COR-L47 (cell line): ENCODE data around the gene TMEM119.
"Not testable (repeated sequence)": the region's sequence is repeated elsewhere in the genome, so short reads cannot be mapped to it uniquely, and the experiment has no call there.

ENCODE experiments used
- DNase-seq: peaks from one replicate; lab custom pipeline; 2025; lab: John Stamatoyannopoulos, UW

TMEM119 gene

DNA sequence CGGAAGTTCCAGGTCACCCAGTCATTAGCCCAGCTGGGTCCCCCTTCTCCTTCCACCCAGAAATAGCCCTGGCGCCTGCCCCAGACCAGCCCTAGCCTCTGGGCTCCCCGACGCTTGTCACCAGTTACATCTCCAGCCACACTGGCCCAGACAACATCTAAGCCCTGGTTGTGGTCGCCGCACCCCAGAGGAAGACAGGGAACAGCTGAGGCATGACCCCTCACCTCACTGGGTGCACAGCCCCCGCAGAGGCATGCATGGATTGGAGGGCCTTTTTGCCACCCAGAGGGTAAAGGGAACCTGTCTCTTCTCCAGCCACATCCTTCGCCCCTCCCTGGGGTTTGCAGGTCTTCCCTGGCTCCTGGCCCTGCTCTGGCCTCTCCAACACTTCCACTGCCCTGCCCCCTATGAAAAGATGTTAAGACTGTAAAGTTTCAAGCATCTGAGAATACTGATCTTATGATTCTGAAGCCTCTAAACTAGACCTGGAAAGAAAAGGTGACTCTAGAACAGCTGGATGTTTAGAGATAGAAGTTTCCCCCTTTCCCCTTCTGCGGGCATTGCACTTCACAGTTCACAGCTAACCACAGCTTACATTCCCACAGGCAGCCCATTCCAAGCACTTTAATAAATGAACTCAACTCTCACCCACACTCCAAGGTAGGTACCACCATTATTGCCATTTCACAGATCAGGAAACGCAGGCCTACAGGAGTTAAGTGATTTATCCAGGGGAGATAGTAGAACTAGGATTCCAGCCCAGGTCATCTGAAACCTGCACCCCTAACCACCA is 14.7 kb downstream of the TMEM119 start:
- no peak for DNase-seq

DNA sequence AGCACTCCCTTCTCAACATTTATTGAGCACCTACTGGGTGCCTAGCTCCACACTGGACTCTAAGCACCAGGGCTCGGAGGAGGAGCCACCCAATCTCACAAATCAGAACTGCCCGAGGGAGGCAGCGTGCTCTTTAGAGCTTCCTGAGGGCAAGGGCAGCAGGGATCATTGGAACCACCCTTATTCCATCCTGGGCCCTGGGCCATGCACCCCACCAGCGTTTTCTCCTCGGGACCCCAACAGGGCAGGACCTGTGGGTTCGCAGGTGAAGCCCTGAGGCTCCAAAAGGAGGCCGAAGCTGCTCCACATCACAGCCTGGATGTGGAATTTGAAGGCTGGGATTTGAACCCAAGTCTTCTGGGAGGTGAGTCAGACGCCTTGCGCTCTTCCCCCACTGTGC is 15.4 kb downstream of the TMEM119 start:
- DNase-seq = no peak

DNA sequence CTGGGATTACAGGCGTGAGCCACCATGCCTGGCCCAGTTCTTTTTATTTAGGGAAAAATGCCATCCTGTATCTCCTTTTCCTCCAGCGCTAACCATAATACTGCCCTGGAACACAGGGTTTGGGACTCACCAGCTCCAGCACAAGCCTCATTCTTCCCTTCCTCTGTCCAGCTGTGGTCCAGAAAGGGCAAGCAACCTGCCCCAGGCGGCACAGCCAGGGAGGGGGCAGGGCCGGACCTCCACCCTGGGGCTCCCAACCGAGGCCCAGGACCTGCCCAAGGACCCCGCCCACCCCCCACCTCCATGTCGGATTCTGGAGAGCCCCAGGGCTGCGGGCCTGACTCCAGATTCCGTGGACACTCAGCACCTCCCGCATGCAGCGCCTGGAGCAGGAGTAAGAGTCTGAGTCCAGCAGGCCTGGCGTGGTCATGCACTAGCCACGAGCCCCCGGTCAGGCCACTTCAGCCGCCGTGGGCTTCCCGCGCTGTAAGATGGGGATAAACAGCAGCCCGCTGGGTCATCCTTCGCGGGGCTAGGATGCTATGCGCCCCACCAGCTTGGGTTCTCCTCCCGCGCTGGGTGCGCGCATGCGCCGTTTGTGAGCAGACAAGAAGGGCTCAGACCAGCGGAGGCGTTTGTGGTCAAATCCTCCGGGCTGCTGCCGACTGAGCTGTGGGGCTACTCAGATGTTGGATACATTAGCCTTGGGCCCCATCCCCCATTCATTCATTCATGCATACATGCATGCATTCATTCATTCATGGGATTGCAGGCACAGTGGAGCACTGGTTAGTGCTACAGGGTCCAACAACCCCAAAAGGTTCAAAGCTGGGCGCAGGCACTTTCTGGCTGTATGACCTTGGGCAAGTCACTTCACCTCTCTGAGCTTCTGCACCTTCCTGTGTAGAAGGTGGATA is 16.3 kb downstream of the TMEM119 start:
- no peak for DNase-seq

DNA sequence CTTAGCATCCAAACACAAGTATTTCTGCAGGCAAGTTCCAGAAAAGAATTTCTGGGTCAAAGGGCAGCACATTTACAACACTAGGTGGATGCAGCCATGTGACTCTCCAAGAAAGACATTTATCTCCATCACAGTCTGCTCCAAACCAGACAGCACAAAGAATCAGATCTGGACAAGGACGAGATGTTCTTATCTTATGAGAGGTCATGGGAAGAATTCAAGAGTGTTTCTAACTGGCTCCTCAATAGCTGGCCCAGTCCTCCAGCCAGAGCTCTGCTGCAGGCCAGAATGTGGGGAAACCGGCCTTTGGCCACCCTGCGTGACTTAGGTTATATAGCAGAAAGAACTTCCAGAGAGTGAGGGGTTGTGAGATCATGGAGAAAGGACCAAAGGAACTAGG is 17.4 kb downstream of the TMEM119 start:
- no peak for DNase-seq

DNA sequence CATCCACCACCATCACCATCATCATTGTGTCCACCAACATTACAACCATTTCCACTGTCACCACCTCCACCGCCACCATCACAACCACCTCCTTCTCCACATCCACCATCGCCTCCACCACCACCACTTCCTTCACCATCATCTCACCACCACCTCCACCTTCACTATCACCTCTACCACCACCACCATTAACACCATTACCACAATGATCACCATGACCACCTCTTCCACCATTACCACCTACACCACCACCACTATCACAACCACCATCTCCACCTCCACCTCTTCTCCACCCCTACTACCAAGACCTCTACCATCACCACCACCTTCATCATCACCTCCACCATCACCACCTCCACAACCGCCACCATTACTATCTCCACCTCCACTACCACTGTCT is 19.1 kb downstream of the TMEM119 start:
- DNase-seq = no peak

DNA sequence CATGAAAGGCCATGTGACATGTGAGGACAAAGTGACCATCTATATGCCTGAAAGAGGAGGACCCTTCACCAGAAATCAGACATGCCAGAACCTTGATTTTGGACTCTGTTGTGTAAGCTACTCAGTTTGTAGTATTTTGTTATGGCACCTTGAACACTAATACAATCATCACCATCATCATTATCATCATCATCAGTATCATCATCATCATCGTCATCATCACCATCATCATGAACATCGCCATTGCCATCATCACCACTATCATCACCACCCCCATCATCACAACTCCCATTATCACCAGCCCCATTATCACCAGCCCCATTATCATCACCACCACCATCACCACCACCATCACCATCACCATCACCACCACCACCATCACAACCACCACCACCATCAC is 19.6 kb downstream of the TMEM119 start:
- no peak for DNase-seq

DNA sequence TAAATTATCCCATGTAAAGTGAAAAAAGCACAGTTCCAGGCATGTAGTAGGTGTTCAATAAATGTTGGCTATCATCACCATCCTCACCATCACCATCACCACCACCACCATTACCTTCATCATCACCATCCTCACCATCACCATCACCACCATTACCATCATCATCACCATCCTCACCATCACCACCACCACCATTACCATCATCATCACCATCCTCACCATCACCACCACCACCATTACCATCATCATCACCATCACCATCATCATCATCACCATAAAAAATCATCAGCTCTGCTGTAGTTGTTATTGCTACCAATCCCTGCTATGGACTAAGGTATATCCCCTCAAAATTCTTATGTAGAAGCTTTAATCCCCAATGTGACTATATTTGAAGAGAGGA is 20.4 kb downstream of the TMEM119 start:
- no peak for DNase-seq

DNA sequence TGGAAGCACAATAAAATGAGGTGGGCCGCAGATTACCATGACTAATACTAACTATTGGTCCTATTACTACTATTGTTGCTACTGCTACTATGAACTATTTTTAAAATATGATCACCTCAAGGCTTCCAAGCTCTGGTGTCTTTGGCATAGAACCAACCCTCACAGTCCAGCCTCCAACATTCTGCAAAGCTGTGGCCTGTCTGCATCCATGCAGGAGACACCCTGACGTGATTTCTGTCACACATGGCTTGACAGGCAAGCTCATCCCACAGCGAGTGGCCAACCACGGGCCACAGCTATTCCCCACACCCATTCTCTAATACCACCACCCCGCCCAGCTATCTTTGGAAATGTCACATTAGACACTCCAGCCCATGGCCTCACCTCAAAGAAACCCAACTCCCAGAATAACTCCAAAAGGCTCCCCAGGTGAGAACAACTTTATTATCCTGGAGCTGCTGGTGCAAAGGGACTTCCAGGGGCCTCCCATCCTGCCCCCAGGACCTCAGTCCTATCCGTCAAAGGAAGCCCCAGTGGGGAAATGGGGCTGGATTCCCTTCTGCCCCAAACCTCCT is 21.1 kb downstream of the TMEM119 start:
- no peak for DNase-seq

DNA sequence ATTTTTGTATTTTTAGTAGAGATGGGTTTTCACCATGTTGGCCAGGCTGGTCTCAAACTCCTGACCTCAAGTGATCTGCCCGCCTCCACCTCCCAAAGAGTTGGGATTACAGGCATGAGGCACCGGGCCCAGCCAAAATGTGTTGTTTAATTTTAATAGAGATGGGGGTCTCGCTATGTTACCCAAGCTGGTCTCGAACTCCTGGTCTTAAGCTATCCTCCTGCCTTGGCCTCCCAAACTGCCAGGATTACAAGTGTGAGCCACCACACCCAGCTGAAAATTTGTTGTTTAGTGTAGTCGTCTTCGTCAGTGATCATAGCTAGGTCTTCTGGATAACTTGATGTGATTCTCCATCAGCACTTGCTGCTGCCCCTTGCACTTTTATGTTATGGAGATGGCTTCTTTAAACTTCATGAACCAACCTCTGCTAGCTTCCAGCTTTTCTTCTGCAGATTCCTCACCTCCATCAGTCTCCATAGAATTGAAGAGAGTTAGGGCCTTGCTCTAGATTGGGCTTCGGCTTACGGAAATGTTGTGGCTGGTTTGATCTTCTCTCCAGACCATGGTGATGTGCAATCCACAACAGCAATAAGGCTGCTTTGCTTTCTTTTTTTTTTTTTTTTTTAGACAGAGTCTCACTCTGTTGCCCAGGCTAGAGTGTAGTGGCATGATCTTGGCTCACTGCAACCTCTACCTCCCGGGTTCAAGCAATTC is 22.5 kb downstream of the TMEM119 start:
- no peak for DNase-seq

DNA sequence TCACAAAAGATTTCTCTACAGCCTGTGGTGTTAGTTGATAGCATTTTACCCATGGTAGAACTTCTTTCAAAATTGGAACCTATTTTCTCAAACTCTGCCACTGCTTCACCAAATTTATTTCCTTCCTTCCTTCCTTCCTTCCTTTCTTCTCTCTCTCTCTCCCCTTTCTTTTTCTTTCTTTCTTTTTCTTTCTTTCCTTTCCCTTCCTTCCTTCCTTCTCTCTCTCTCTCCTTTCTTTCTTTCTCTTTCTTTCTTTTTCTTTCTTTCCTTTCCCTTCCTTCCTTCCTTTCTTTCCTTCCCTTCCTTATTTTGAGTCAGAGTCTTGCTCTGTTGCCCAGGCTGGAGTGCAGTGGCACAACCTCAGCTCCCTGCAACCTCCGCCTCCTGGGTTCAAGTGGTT is 23.6 kb downstream of the TMEM119 start:
- DNase-seq = not testable (repeated sequence)

DNA sequence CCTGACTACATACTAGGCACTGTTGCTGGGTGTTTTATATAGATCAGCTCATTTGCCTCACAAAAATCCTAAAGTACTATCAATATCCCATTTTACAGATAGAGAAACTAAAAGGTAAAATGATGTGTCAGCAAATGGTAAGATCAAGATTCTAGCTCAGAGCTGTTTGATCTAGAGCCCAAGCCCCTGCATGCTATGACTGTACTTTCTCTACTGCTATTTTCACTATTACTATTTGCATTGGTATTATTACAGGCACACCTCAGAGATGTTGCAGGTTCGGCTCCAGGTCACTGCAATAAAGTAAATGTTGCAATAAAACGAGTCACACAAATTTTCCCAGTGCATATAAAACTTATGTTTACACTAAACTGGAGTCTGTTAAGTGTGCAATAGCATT is 24.6 kb downstream of the TMEM119 start:
- no peak for DNase-seq

DNA sequence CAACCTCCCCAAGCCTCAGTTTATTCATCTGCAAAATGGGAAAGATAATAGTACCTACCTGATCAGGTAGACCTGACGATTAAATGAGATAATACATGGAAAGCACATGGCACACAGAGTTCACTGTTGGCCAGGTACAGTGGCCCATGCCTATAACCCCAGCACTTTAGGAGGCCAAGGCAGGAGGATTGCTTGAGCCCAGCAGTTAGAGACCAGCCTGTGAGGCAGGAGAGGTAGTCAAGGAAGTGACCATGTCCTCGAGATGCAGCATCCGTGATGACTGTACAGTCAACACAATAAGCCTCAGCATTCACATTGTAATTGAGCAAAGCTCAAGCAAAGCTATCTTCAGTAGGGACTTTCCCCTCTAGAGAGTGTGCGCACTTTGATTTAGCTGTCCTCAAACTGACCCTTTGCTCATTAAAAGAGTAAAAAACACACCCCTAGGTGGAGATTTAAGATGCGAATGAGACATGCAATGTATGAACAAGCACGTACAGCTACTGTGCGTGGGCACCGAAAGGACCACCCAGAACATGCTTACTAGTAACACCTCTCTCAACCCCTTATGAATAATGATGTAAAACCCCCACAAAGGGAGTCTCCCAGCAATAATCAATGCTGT is 25.6 kb downstream of the TMEM119 start:
- no peak for DNase-seq

DNA sequence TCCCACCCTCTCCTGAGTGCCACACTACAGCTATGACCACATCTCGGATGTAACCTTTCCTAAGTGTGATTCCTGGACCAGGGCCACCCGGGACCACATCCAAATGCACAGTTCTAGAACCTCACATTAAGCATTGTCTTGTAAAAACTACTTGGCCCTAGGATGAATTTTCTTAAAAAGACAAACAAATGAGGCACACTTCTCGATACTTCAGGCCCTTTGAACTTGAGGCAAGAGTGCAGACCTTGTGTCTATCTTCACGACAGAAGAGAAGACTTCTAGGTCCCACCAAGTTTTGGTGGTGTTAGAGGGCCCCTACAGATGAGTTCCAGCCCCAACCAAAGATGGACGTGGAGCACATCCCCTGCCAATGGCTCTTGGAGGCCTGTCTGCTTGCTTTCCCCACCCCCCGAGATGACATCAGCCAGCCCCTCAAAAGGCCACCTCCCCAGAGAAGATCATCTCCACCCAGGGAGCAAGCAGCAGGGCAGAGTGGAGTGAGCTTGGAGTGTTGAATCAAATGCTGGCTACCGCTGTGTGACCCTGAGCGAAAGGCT is 26.2 kb downstream of the TMEM119 start:
- DNase-seq = no peak

DNA sequence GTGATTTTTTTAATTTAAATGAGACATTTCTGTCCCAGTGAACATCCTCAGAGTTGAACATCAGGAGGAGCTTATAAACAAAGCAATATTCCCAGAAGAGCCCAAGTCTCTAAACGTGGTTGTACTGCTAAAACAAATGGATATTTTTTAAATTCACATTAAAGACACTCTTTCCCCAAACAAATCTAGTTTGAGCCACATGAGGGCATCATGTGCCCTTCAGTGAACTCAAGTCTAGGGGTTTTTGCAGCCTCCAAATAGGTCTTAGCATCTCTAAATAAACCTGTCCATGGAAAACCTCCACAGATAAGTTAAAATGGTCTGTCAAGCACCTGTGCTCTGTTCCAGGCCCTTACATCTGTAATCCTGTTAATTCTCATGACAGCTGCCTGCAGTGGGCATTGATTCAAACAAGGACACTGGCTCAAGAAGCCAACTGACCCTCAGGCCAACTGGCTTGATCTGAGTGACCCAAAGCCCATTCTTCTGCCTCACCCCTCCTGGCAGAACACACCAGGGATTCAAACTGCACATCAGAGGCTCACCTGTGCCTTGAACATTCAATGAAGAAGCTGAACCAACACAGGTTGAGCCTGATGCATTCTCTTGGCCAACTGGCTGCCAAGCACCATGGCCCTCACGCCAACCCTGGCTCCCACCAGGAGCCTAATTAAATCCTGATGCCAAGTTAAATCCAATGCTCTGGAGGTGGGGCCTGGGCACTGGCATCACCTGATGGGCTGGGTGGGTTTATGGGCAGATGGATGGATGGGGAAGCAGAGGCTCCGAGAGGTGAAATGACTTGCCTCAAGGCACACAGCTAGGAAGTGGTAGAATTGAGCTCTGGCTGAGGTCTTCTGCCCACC is 26.9 kb downstream of the TMEM119 start:
- no peak for DNase-seq

DNA sequence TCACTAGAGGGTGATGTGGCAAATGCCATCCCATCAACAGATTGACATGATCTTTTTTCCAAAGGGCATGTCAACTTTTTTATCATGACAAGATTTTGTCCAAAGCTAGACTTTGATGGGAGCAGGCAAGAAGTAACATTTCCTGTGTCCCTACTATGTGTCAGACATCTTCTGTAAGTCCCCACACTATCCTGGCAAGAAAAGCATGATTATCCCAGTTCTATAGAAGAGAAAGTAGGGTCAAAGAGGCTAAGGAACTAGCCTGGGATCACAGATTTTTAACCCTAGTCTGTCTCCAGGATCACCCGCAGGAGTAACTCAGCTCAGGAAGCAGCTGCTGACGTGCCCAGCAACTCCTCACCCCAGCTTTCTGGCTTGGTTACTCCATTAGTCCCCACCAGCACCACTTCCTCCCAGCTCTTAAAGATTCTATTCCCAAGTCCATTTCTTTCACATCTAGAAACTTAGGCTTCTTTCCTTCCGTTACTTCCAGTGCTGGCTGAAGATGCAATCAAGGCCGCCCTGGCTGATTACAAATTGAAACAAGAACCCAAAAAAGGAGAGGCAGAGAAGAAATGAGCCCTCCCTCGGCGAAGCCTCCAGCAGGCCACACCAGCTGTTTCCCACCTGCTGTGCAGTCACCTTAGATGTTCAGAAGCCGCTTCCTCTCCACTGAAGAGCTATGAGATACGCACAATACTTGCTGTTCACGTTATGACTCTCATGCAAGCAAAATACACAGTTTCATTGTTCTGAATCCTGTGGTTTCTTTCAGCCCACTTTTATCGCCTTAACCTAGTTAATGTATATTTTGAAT is 29.3 kb downstream of the TMEM119 start:
- no peak for DNase-seq

DNA sequence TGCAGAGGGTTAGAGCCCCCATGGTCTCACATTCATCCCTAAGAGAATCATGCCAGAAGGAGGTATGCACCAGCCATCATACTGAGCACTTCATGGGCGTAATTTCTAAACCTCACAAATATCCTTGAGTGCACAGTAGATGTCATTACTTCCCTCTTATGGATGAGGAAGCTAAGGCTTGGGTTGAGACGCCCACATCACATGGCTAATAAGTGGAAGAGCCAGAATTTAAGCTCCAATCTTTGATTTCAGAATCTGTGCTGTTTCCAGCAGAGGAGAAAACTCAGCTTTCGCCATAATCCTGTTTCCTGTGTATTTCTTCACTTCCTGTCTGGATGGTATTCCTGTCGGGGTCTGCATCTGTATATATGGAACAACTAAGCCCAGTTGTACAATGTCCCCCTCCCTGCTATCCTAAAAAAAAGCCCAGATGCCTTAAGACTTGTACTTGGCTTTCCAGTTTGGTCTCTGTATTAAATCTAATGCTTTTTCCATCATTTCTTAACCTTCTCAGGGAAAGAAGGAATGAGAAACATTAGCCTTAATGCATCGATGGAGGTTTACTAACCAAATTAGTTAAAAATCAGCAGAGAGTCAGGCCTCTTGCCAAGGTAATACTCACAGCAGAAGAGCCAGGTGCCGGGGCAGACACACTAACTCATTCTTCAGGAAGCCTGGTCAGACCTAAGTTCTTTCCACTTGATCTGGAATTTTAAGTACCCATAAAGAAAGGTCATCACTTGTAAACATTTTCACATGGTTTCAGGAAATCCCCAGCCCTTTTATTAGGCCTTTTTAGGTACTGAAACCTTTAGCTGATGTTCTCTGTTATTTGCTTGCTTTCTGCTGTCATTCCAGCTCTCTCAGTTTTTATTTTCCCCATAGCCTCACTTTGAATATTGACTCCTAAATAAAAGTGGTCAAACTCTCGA is 30.2 kb downstream of the TMEM119 start:
- DNase-seq = no peak

DNA sequence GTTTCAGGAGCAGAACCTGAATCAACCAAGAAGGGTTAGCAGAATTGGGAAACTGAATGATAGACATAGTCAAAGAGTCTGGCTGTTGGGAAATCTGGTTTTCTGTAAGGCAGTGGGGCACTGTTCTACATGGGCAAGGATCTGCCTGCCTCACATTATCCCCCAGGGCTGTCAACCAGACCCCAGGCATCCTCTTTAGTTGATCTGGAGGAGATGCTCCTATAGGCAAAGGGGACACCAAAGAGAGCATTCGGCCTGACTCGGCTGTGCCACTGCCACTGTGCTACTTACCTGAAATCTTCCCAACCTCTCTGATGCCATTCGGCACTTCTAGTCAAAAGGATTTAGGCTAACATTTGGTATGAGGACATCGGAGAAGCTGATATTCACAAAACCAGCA is 31.4 kb downstream of the TMEM119 start:
- no peak for DNase-seq

DNA sequence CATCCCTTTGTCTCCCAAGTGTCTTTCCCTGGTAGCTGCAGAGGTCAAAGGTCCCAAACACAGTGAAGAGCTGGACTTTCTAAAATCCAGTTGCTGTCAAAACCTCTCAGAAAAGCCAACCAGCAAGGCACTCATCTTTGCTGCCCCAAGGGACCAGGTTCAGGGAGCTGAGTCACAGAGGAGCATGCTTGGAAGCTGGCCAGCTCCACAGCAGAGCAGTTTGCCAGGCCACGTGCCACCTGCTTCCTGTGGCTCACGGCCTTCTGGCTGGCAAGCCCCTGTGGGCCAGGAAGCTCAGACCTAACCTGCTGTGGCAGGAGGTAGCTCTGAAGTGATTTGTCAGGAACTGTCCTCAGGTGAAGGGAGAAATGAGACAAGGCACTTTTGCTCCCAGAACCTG is 31.9 kb downstream of the TMEM119 start:
- peak; percentile 82 for DNase-seq
